Stimulated activated CD8-positive, alpha-beta memory T cell treated with anti-CD3 and anti-CD28 coated beads, Interleukin-2, amount 100 ng/mL, for 48 hours (primary cell): ENCODE data around the gene UNK.
"Not testable (repeated sequence)": the region's sequence is repeated elsewhere in the genome, so short reads cannot be mapped to it uniquely, and the experiment has no call there.

Experiments
- DNase-seq, 2 donors: peaks; one replicate each; pipeline ENCODE4 v3.0.0-alpha.2; 2020; ENCODE audit warnings: low read depth in 2 of 2

Gene UNK

DNA sequence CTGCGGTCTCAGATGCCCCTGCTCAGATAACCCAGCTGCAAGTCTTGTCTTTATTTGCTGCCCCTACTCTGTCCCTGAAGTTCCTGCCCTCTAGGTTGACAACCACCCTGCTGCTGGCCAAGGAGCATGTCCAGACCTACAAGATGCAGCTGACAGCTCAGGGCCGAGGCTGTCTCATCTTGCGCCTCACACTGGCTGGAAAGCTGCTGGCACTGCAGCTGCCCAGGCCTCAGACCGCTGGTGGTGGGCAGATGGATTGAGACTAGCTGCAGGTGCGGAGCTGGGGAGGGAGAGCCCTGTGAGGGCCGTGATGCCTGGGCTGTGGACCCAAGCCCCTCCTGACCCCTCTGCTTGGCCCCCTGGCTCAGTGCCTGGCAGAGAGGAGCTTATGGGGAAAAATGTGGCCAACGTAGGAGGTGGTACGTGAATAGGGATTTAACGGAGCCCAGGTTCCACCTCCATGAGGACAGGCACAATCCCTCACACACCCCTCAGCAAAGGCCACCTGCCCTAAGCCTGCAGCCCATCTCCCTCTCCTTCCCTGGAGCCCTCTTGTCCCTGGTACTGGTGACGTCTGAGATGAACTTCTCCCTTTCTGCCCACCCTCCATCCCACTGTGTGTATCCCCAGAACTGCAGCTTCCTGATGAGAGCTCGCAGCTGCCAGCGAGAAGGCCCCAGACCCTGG lies 11.3 kb upstream of the UNK start:
- DNase-seq = no peak

DNA sequence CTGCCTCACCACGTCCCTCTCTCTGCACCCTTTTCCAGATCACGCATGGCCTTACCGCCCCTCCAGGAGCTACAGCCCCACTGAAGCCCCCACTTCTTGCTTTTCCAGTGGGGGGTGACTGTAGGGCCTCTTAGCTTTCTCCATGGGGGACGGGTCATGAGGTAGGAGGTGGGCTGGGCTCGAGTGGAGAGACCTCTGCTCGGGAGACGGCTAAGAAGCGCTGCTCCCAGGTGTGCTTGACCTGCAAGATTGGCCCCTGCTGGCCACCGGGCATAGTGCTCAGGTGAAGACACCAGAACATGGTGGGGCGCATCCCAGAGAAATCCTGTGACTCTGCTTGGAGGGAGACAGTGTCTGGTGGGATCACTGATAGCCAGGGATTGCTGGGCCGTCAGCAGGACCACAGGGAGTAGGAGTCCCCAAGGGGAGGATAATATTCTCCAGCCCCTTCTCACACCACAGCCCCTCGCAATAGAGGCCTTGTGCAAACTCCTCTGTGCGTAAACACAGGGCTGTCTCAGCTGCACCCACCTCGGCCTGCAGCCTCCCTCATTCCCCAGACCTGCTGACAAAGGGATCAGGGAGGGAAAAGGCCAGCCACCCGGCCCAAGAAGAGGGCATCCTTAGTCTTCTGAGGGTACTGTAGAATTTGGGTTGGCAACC lies 10.7 kb upstream of the UNK start:
- DNase-seq = no peak

DNA sequence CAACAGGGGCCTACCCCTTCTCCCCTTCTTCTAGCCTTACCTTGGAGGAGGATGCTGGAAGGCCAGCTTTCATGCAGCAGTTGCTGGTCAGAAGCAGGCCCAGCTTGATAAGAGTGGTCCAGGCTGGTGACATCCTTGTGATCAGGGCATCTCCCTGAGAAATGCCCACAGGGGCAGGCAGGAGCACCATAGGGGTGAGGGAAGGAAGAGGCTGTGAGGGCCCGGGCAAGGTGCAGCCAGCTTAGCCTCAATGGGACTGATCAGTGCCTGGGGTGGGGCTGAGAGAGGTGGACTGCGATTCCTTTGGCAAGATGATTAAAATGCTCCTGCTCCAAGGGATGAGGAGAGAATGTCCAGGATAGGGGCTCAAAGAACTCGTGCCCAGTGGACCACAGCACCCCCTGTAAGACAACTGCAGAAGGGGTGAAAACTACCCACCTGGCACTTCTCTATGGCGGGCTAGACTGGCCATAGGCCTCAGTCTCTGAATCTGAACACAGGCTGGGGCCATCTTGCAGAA lies 10.1 kb upstream of the UNK start:
- no peak for DNase-seq

DNA sequence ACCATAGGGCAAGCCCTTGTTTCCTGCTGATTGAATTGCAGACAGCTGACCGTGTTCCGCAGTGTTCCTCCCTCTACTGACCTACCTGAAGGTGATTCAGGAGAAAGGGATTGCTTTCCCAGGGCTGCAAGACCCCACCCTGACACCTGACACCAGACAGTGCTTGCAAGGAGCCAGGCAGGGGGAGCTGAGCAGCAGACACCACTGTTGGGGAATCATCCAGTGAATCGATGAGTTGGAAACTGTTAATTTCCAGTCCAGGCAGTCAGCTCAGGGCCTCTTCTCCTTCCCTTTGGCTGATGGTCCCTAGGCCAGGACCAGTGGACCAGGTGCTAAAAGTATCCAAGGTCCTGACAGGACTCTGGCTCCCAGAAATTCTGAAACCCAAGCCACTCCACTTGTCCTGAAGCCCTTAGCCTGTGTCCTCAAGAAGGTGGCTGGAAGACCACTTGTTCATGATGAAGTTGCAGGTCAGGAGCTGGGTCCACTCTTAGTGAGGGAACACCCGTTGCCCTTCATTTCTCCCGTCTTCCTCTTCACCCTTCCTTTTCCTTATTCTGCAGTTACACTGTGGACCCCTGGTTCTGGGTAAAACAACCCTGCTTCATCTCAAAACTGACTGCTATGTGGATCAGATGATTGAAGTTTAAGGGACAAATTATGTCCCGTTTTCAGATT lies 9.5 kb upstream of the UNK start:
- DNase-seq = no peak

DNA sequence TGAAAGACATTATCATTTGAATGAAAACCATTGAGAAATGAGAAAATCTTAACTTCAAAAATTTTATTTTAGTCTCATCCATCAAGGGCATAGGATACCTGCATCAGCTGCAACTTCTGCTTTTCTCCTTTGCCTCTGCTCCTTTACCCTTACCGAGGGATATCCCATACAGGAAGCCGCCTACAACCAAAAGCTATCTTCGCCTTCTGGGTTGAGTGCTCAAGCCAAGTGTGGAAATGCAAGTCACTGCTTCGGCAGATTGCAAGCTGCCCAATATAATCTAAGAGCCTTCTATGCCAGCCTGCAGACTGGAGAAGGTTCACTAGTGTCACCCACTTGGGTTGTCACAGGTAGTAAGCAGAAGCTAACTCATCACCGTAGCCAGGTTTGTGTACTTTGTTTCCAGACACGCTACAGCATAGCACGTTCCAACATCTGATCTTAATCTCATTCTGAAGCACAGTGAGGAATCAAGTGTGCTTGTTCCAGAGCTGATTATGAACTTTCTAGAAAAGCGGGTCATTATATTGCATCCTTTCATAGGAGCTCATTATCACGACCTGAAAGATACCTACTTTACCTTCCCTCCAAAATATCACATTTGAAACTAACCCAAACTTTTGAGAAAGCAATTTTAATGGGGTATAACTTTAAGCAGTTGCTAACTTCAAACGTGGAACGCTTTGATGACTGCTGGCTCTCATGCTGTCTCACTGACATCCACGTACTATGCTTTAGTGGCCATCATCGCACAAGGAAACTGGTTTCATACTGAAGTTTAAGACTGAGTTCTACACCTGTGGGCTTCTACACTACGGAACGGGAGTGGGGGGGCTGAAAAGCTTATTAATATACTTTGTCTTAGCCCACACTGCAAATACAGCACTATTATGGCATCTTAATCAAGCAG lies 8.0 kb upstream of the UNK start:
- no peak for DNase-seq

DNA sequence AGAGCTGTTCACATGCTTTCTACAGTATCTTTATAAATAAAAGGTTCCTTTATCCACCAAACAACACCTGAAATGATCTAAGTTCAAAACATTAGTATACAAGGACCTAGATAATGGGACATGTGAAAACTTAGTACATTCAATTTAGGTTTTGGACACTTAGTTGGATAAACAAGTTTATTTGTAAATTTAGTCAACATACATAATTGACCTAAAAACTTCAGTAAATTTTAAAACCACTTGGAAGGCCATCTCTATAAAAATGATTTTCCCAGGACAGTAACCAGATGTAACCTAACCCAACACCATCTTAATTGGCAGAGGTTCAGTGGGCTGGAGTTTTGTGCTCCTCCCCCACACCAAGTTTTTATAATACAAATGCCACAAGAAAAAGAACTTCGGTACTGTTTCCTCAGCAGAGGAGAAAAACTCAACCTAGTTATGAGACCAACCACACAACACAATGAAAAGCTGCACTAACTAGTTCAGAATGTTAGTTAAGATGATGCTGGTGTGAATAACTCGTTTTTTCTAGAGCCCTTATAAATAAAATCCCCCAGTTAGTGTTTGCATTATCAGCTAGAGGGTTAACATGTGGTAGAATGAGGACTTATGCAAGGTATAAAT lies 7.2 kb upstream of the UNK start:
- DNase-seq = no peak

DNA sequence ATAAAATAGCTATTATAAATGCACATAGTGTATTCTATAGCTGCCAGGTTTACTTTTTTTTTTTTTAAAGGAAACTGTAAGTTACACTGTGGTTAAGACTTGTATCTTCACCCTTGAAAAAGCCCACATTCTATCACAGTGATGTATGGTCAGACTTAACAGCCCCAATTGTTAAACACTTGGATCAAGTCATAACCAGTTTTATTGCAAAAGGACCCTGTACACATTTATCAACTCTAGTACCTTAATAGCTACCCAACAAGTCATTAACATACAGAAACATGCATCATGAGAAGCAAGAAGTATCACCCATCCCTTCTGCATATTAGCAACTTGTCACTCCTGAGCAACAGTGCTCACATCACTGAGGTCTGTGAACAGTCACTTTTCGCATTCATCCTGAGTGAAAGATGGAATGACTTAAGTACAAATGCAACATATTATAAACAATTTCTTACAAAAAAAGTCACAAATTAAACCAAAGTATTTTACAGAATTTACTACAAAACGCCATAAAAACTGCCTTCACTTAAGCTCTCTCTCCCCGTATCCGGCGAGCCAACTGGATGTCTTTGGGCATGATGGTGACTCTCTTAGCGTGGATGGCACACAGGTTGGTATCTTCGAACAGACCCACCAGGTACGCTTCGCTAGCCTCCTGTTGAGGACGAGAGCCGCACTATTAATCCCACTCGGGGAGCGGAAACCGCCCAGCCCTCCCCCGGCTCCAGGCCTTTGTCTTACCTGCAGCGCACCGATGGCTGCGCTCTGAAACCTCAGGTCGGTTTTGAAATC lies 6.3 kb upstream of the UNK start:
- not testable (repeated sequence) for DNase-seq

DNA sequence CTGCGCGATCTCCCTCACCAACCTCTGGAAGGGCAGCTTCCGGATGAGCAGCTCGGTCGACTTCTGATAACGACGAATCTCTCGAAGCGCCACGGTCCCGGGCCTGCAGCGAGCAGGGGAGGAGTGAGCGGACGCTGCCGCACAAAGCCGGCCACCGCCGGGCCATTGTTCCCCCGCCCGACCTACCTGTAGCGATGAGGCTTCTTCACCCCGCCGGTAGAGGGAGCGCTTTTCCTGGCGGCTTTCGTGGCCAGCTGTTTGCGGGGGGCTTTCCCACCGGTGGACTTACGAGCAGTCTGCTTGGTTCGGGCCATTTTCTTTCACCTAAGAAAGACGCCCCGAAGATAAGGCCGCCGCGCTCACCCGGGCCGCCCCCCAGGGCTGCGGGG lies 5.8 kb upstream of the UNK start:
- peak in 1 of 2 donors; percentile 58 for DNase-seq

DNA sequence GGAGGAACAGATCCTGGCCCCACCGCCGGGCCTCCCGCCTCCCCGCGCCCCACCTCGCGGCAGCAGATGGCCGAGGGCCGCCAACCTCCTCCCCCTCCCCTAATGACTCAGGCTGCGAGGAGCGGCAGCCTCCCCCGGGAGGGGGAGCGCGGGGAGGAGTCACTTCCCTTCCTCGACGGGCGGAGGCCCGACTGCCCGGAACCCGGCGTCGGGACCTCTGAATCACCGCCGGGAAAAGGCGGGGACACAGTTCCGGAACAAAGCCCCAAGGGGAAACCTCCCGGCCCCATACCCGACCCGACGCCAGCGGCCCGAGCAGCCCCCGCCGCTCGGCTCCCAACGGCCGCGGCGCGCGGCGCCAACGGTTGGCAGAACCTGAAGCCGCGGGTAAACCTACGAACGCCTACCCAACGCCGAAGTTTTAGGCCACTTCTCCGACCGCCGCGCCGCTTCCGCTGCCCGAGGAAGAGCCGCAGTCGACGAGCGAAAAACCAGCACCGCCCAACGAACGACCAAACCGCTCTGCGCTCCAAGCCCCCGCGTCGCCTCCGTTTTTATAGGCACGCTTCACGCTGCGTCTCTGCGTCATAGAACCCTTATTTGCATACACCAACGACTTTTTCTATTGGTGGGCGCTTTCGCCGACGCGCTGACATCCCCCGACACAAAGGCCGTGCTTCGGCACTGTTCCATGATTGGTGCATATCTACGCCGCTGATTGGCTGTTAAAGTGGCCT lies 5.2 kb upstream of the UNK start:
- peak; percentile 83 to 85 for DNase-seq

DNA sequence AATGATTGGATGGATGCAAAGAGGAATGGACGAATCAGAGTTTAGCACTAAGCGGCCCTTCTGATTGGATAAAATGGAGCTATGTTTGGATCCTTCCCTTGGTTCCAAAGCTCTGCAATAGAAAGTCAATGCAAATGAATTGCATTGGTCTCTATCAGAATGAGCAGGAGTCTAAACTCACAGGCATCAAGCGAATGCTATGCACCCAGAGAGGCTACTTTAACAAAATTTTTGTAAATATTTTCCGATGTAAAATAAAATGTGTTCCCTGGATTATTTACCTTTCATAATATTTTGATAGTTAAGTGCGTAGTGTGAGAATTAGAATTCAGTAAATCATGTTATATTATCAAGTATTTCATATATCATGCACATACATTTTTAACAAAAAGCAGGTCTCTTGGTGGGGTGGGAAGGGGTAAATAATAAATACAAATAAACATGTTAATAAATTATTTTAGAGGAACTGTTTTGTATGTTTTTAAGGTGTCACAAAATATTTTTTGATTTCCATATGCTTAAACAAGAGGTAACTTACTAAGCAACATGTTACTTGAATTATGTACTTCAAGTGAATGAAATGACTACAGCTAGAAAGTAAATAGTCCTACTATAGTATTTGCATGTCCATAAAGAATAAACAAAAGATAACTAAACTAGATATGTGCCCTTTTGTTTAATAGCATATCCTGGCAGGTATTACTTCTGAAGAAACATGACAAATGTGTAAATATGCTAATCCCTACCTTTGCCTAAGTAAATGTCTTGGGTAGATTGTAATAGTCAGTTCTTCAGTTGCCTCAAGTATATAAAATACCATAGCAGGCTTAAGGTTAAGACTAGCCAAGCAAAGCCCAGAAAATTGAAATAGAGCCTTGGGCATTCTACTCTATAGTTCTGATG lies 4.4 kb upstream of the UNK start:
- no peak for DNase-seq

DNA sequence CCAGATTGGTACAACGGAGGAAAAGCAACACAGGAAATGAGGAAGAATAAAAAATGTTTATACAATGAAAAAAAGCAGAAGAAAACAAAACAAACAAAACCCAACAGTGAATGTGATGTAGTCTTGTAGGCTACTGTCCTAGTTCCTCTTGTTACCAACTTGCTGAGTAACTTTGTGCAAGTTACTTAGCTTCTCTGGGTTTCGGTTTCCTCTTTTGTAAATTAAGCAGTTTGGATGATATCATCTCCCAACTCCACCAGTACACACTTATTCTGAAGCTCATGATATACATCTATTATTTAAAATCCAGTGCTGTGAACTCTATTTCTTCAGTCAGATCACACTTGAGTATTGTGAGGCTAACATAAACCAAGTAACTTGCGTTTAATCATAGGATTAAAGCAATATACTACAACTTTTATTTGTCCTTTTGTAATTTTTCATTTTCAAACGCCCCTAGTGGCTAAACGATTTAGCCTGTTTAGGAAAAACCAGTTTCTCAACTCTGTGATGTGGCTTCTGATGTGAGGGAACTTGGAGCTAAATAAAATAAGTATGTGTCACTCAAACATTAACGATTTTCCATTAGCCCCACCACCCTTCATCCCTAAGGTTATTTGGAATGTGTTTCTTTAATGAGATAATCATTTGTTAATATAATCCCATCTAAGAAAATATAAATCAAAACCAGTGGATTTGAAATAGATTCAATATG lies 1.4 kb upstream of the UNK start:
- DNase-seq = no peak

DNA sequence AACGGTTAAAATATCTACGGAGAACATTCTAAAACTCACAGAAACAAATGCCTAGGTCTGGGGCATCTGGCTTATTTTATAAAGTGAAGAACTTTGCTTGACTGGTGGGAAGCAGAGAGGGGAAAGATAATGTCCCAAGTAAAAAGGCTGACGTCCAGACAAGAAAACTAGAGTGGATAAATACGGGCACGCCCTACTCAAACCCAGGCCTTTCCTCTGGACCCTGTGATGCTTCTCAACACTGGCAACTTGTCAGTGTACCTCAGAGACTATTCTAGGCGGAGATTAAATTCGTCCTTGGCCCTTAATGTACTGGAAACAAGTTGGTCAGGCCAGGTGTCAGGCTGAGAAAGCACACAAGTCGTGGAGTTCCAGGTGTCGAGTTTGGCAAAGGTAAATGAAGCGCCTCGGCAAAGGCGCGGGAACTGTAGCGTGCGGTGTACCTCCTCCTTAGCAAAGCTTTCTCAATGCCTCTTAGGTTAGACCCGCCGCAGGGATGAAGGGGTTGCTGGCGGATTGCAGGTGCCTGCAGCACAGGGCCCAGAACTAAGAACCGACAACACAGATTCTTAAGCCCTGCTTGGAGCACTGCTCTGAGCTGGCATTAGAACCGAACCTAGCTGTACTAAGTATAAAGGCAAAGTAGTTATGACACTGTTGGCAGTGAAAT lies 668 bp upstream of the UNK start:
- no peak for DNase-seq

DNA sequence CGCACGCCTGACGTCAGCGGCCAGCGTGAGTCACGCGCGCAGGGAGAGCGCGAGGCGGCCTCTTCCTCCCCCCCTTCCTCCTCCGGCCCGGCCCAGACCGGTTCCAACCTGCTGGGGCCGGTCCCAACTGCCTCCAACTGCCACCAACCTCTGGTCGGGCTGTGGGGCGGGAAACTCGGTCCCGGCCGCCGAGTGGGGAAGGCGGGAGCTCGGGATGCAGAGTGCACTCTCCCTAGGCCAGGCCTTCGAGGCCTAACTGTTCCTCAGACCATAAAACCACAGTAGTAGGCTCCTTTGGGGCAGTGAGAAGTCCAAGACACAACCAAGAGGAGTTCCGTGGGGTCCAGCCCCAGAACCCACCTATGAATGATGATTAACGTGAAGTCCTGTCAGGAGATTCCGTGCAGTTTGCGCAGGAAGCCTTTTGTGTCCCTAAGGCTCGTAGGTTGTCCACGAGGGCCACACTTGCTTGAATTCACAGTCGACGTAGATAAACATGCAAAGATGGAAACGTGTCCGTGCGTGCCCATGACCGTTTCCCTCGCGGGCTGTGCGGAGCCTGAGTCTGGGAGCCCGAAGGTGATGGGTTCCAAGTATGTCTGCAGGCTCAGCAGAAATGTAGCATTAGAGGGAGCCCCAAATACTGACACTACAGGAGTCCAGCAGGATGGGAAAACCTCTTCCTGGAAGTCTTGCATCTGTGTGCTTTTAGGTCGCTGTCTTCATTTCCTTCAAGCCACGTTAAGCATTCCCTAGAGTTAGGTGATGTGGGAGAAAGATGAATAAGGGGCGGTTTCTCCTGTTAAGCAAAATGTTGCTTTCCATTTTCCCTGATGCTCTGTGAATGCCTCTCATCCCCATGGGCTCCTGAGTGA lies 647 bp downstream of the UNK start:
- DNase-seq = peak; percentile 78

DNA sequence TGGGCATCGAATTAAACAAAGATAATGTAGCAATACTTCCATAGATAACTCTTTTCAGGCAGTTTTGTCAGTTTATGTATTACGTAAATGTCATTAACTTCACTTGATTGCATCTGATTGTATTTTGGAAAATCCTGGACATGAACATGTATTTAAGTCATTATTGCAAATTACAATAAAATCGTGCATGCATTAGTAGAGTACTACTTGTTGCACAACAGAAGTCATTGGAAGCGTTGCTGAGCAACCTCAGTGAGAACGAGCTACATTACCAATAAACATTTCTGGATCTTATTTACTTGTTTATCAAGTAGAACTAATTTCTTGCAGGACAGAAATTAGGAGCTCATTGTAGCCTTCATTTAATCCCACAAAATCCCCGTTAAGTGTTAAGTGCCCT lies 6.6 kb downstream of the UNK start:
- DNase-seq = no peak

DNA sequence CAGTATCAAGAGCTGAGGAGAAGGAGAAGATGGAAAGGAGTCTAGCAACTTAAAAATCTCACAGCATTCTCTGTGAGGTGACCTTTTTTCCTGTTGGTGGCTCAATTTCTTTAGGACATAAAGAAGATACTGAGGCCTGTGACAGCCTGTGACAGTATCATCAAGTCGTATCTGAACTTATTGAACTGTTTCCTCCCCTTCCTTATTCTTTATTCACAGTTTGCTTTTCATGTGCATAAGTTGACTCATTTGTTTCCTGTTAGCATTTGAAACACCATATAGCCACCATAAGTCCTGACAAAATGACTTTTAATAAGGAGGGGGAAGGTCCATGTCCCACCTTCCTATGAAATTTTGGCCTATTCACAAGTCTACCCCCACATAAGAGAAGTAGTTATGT lies 8.9 kb downstream of the UNK start:
- no peak for DNase-seq

DNA sequence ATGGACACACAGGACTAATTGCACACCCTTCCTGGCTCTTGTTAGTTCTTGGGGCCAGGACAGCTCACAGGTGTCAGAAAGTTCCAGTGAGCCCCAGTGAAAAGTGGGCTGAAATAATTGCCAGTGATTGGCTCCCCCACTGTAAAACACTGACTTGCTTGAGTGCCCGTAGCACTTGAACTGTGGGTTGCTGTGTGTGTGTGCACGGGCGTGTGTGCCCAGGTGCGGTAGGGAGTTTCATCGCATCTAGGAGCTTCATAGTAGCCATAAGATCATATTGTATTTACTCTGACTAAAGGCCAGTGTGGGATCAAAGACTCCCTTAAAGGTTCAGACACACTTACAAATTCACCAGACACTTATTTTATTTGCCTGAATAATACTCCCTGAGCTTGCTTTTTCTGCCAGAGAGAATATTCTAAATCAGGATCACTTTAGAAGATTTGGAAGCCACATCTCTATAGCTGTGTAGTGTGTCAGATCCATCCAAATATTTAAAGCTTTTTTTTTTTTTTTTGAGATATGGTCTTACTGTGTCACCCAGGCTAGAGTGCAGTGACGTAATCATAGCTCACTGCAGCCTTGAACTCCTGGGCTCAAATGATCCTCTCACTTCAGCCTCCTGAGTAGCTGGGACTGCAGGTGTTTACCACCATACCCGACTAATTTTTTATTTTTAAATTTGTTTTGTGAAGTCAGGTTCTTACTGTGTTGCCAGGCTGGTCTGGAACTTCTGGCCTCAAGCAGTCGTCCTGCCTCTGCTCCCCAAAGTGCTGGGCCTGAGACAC lies 11.4 kb downstream of the UNK start:
- no peak for DNase-seq
